Measurements from ENCODE around the gene GIGYF2.

GIGYF2 gene

GRCh38 chr2:232816657-232817056 is 119.5 kb downstream of the GIGYF2 start:
- Histone ChIP-seq H3K9ac (ENCODE audit: low read length) (no peak overlapping the region), H3K4me3 (ENCODE audit: low read length) (no peak overlapping the region), H3K27me3 (replicated peaks; ENCODE audit: control insufficient read depth, insufficient read depth, low read length) (no peaks in the 10 kb centered on the region), H3K9me3 (ENCODE audit: control insufficient read depth, low read length) (no peaks in the 10 kb centered on the region), H3K4me1 (ENCODE audit: control insufficient read depth, insufficient read depth, low read length) (no peaks in the 10 kb centered on the region), H3K36me3 (ENCODE audit: control insufficient read depth, insufficient read depth, low read length, severe bottlenecking) (peaks cover 92% of the 10 kb centered on the region)
- no peak for DNase-seq (ENCODE audit: low read depth)

GRCh38 chr2:232817756-232818155 is 120.6 kb downstream of the GIGYF2 start:
- Histone ChIP-seq H3K9ac (ENCODE audit: low read length) (no peak overlapping the region), H3K4me1 (ENCODE audit: control insufficient read depth, insufficient read depth, low read length) (no peaks in the 10 kb centered on the region), H3K27me3 (replicated peaks; ENCODE audit: control insufficient read depth, insufficient read depth, low read length) (no peaks in the 10 kb centered on the region), H3K36me3 (ENCODE audit: control insufficient read depth, insufficient read depth, low read length, severe bottlenecking) (peaks cover 87% of the 10 kb centered on the region), H3K4me3 (ENCODE audit: low read length) (no peak overlapping the region), H3K9me3 (ENCODE audit: control insufficient read depth, low read length) (no peaks in the 10 kb centered on the region)
- DNase-seq (ENCODE audit: low read depth): no peak

- no peaks in the 10 kb centered on the region for H3K9me3 ChIP-seq (ENCODE audit: control insufficient read depth, low read length)
- no peak overlapping the region for H3K4me3 ChIP-seq (ENCODE audit: low read length)
- DNase-seq (ENCODE audit: low read depth): no peak
- peaks cover 72% of the 10 kb centered on the region for H3K36me3 ChIP-seq (ENCODE audit: control insufficient read depth, insufficient read depth, low read length, severe bottlenecking)
- H3K9ac ChIP-seq (ENCODE audit: low read length): no peak overlapping the region
- H3K4me1 ChIP-seq (ENCODE audit: control insufficient read depth, insufficient read depth, low read length): no peaks in the 10 kb centered on the region
- no peaks in the 10 kb centered on the region for H3K27me3 ChIP-seq (replicated peaks; ENCODE audit: control insufficient read depth, insufficient read depth, low read length)
These were observed 132.9 kb downstream of the GIGYF2 start for GRCh38 chr2:232829988-232830387.

GRCh38 chr2:232831496-232831895 is 134.4 kb downstream of the GIGYF2 start:
- no peak for DNase-seq (ENCODE audit: low read depth)
- H3K4me3 ChIP-seq (ENCODE audit: low read length): no peak overlapping the region
- H3K27me3 ChIP-seq (replicated peaks; ENCODE audit: control insufficient read depth, insufficient read depth, low read length): no peaks in the 10 kb centered on the region
- H3K9me3 ChIP-seq (ENCODE audit: control insufficient read depth, low read length): no peaks in the 10 kb centered on the region
- H3K36me3 ChIP-seq (ENCODE audit: control insufficient read depth, insufficient read depth, low read length, severe bottlenecking): peaks cover 75% of the 10 kb centered on the region
- H3K4me1 ChIP-seq (ENCODE audit: control insufficient read depth, insufficient read depth, low read length): no peaks in the 10 kb centered on the region
- no peak overlapping the region for H3K9ac ChIP-seq (ENCODE audit: low read length)

- Histone ChIP-seq H3K9me3 (ENCODE audit: control insufficient read depth, low read length) (no peaks in the 10 kb centered on the region), H3K9ac (ENCODE audit: low read length) (no peak overlapping the region), H3K4me3 (ENCODE audit: low read length) (no peak overlapping the region), H3K27me3 (replicated peaks; ENCODE audit: control insufficient read depth, insufficient read depth, low read length) (no peaks in the 10 kb centered on the region), H3K4me1 (ENCODE audit: control insufficient read depth, insufficient read depth, low read length) (peaks cover 5% of the 10 kb centered on the region), H3K36me3 (ENCODE audit: control insufficient read depth, insufficient read depth, low read length, severe bottlenecking) (peaks cover 75% of the 10 kb centered on the region)
- no peak for DNase-seq (ENCODE audit: low read depth)
These were observed 136.7 kb downstream of the GIGYF2 start for GRCh38 chr2:232833830-232834229.

GRCh38 chr2:232835687-232836208 is 138.6 kb downstream of the GIGYF2 start:
- H3K9ac ChIP-seq (ENCODE audit: low read length): no peak overlapping the region

GRCh38 chr2:232836934-232837333 is 139.8 kb downstream of the GIGYF2 start:
- no peak for DNase-seq (ENCODE audit: low read depth)
- H3K4me1 ChIP-seq (ENCODE audit: control insufficient read depth, insufficient read depth, low read length): peaks cover 5% of the 10 kb centered on the region
- no peak overlapping the region for H3K4me3 ChIP-seq (ENCODE audit: low read length)
- no peak overlapping the region for H3K9ac ChIP-seq (ENCODE audit: low read length)
- H3K36me3 ChIP-seq (ENCODE audit: control insufficient read depth, insufficient read depth, low read length, severe bottlenecking): peaks cover 78% of the 10 kb centered on the region
- H3K9me3 ChIP-seq (ENCODE audit: control insufficient read depth, low read length): no peaks in the 10 kb centered on the region
- no peaks in the 10 kb centered on the region for H3K27me3 ChIP-seq (replicated peaks; ENCODE audit: control insufficient read depth, insufficient read depth, low read length)

More at GRCh38 chr2:232835687-232836208, 138.6 kb downstream of the GIGYF2 start:
- Histone ChIP-seq H3K4me3 (ENCODE audit: low read length) (no peak overlapping the region), H3K4me1 (ENCODE audit: control insufficient read depth, insufficient read depth, low read length) (peaks cover 5% of the 10 kb centered on the region), H3K9me3 (ENCODE audit: control insufficient read depth, low read length) (no peaks in the 10 kb centered on the region), H3K36me3 (ENCODE audit: control insufficient read depth, insufficient read depth, low read length, severe bottlenecking) (peaks cover 80% of the 10 kb centered on the region), H3K27me3 (replicated peaks; ENCODE audit: control insufficient read depth, insufficient read depth, low read length) (no peaks in the 10 kb centered on the region)
- DNase-seq (ENCODE audit: low read depth): no peak

GRCh38 chr2:232838406-232838874 is 141.3 kb downstream of the GIGYF2 start:
- no peak overlapping the region for H3K4me3 ChIP-seq (ENCODE audit: low read length)
- H3K4me1 ChIP-seq (ENCODE audit: control insufficient read depth, insufficient read depth, low read length): peaks cover 8% of the 10 kb centered on the region
- H3K36me3 ChIP-seq (ENCODE audit: control insufficient read depth, insufficient read depth, low read length, severe bottlenecking): peaks cover 73% of the 10 kb centered on the region
- no peak for DNase-seq (ENCODE audit: low read depth)
- no peak overlapping the region for H3K9ac ChIP-seq (ENCODE audit: low read length)
- H3K27me3 ChIP-seq (replicated peaks; ENCODE audit: control insufficient read depth, insufficient read depth, low read length): no peaks in the 10 kb centered on the region
- H3K9me3 ChIP-seq (ENCODE audit: control insufficient read depth, low read length): no peaks in the 10 kb centered on the region

- Histone ChIP-seq H3K4me3 (ENCODE audit: low read length) (no peak overlapping the region), H3K9ac (ENCODE audit: low read length) (no peak overlapping the region), H3K4me1 (ENCODE audit: control insufficient read depth, insufficient read depth, low read length) (peaks cover 8% of the 10 kb centered on the region), H3K36me3 (ENCODE audit: control insufficient read depth, insufficient read depth, low read length, severe bottlenecking) (peaks cover 71% of the 10 kb centered on the region), H3K9me3 (ENCODE audit: control insufficient read depth, low read length) (no peaks in the 10 kb centered on the region), H3K27me3 (replicated peaks; ENCODE audit: control insufficient read depth, insufficient read depth, low read length) (no peaks in the 10 kb centered on the region)
- no peak for DNase-seq (ENCODE audit: low read depth)
These were observed 142.4 kb downstream of the GIGYF2 start for GRCh38 chr2:232839411-232840079.

- H3K4me1 ChIP-seq (ENCODE audit: control insufficient read depth, insufficient read depth, low read length): peaks cover 8% of the 10 kb centered on the region
- no peaks in the 10 kb centered on the region for H3K27me3 ChIP-seq (replicated peaks; ENCODE audit: control insufficient read depth, insufficient read depth, low read length)
- no peak overlapping the region for H3K9ac ChIP-seq (ENCODE audit: low read length)
- peaks cover 81% of the 10 kb centered on the region for H3K36me3 ChIP-seq (ENCODE audit: control insufficient read depth, insufficient read depth, low read length, severe bottlenecking)
- H3K9me3 ChIP-seq (ENCODE audit: control insufficient read depth, low read length): no peaks in the 10 kb centered on the region
- no peak overlapping the region for H3K4me3 ChIP-seq (ENCODE audit: low read length)
- DNase-seq (ENCODE audit: low read depth): peak; percentile 24
These were observed 145.6 kb downstream of the GIGYF2 start for GRCh38 chr2:232842689-232843088.

GRCh38 chr2:232843834-232844233 is 146.7 kb downstream of the GIGYF2 start:
- DNase-seq (ENCODE audit: low read depth): no peak
- Histone ChIP-seq H3K9ac (ENCODE audit: low read length) (no peak overlapping the region), H3K4me3 (ENCODE audit: low read length) (no peak overlapping the region), H3K27me3 (replicated peaks; ENCODE audit: control insufficient read depth, insufficient read depth, low read length) (no peaks in the 10 kb centered on the region), H3K9me3 (ENCODE audit: control insufficient read depth, low read length) (no peaks in the 10 kb centered on the region), H3K36me3 (ENCODE audit: control insufficient read depth, insufficient read depth, low read length, severe bottlenecking) (peaks cover 91% of the 10 kb centered on the region), H3K4me1 (ENCODE audit: control insufficient read depth, insufficient read depth, low read length) (peaks cover 3% of the 10 kb centered on the region)
